Endodermal cell (in vitro differentiated cells): ENCODE measurements around the gene PLEKHM2. TPM values are rescaled to one million over a fixed set of nuclear protein-coding genes. Genes with fewer than 3 reads are reported as not detected.

Source experiments
- DNase-seq: peaks from one replicate; pipeline ENCODE4 v3.0.0-alpha.2; 2017
- H3K27ac ChIP-seq: 2 replicates; pipeline ENCODE4 v1.5.1; 2013; ENCODE audit warnings: mild to moderate bottlenecking, low read depth, low read length, moderate library complexity
- H3K27me3 ChIP-seq: 2 replicates; pipeline ENCODE4 v1.6.1; 2013; ENCODE audit warnings: mild to moderate bottlenecking, low read length, moderate library complexity; ENCODE audit not compliant: insufficient read depth, control insufficient read depth, poor library complexity, severe bottlenecking
- H3K36me3 ChIP-seq: 2 replicates; pipeline ENCODE4 v1.7.0; 2013; ENCODE audit warnings: mild to moderate bottlenecking, low read length, moderate library complexity; ENCODE audit not compliant: control insufficient read depth, insufficient read depth
- H3K4me1 ChIP-seq: one replicate; pipeline ENCODE4 v1.7.0; 2013; ENCODE audit warnings: low read length; ENCODE audit not compliant: control insufficient read depth, insufficient read depth
- H3K4me3 ChIP-seq: 2 replicates; pipeline ENCODE4 v1.5.1; 2013; ENCODE audit warnings: mild to moderate bottlenecking, low read length, moderate library complexity
- H3K9ac ChIP-seq: 2 replicates; pipeline ENCODE4 v1.6.1; 2013; ENCODE audit warnings: mild to moderate bottlenecking, low read length, moderate library complexity; ENCODE audit not compliant: poor library complexity, severe bottlenecking; ENCODE audit errors: extremely low read depth
- H3K9me3 ChIP-seq: 2 replicates; pipeline ENCODE4 v1.6.1; 2013; ENCODE audit warnings: mild to moderate bottlenecking, low read length, moderate library complexity; ENCODE audit not compliant: control insufficient read depth
- H3K27ac Mint-ChIP-seq: 2 replicates; pipeline ENCODE4 v1.8.0; 2020; ENCODE audit warnings: mixed read lengths
- H3K27me3 Mint-ChIP-seq: 2 replicates; pipeline ENCODE4 v1.8.0; 2021; ENCODE audit warnings: mild to moderate bottlenecking, mixed read lengths; ENCODE audit not compliant: insufficient read depth
- H3K36me3 Mint-ChIP-seq: 2 replicates; pipeline ENCODE4 v1.8.0; 2020; ENCODE audit warnings: low read depth, mixed read lengths
- H3K4me1 Mint-ChIP-seq: 2 replicates; pipeline ENCODE4 v1.8.0; 2020; ENCODE audit warnings: mixed read lengths
- H3K4me3 Mint-ChIP-seq: 2 replicates; pipeline ENCODE4 v1.8.0; 2020; ENCODE audit warnings: mild to moderate bottlenecking, moderate library complexity, mixed read lengths
- H3K9me3 Mint-ChIP-seq: 2 replicates; pipeline ENCODE4 v1.8.0; 2020; ENCODE audit warnings: mild to moderate bottlenecking, mixed read lengths
- CTCF ChIP-seq: fragments of 200-600 bp; sonication (generic); conservative IDR thresholded peaks from 2 replicates; pipeline ENCODE4 v1.5.0; 2021; ENCODE audit warnings: antibody characterized with exemption, mild to moderate bottlenecking
- WGBS, 2 experiments: methylation state at CpG; one replicate each; pipeline versions ENCODE4 v1.1.5 to v1.1.7; 2013; ENCODE audit warnings: missing lambda C conversion rate in 2 of 2, mixed read lengths in 1 of 2; ENCODE audit not compliant: insufficient coverage in 1 of 2, insufficient read length in 1 of 2; 5-methylcytosine and 5-hydroxymethylcytosine counted together
- total RNA-seq, 2 donors: library from RNA; stranded (reverse); fragmentation: NEBNext Ultra II Directional in 1 of 2; extraction: Animal tissue kit (Norgen Biotek cat#: 25700) in 1 of 2; gene quantifications; 2 replicates in 1 of 2; 3 replicates in 1 of 2; pipeline ENCODE4 v1.2.1, GENCODE V29; 2021

The PLEKHM2 gene
- total RNA-seq, 2 donors from 2014 or later = 46.9 to 50.4 TPM

GRCh38 chr1:15682936-15683341 lies 1.2 kb upstream of the PLEKHM2 start:
- H3K4me3 Mint-ChIP-seq = peak overlapping the region; percentile 74
- DNase-seq = peak; percentile 56
- Histone ChIP-seq H3K9ac (no peak overlapping the region), H3K9me3 (peaks cover 19% of the 10 kb centered on the region), H3K4me1 (peaks cover 3% of the 10 kb centered on the region), H3K4me3 (no peak overlapping the region), H3K27ac (no peak overlapping the region), H3K36me3 (peaks cover 2% of the 10 kb centered on the region), H3K27me3 (no peaks in the 10 kb centered on the region)
- 96 to 100% methylated on average over 2 to 4 of the region's 4 CpGs for WGBS, 2 experiments
- peaks cover 19% of the 10 kb centered on the region for H3K4me1 Mint-ChIP-seq
- peaks cover 13% of the 10 kb centered on the region for H3K9me3 Mint-ChIP-seq
- peak overlapping the region; percentile 91 for H3K27ac Mint-ChIP-seq
- no peak for TF ChIP-seq CTCF
- H3K36me3 Mint-ChIP-seq = peaks cover 13% of the 10 kb centered on the region
- H3K27me3 Mint-ChIP-seq = peaks cover 2% of the 10 kb centered on the region

GRCh38 chr1:15683345-15684039 lies 628 bp upstream of the PLEKHM2 start:
- peak overlapping the region; percentile 78 for H3K27ac ChIP-seq
- peaks cover 3% of the 10 kb centered on the region for H3K4me1 ChIP-seq
- DNase-seq = no peak
- peak overlapping the region; percentile 78 for H3K4me3 ChIP-seq
- TF ChIP-seq CTCF = no peak
- peak overlapping the region; percentile 48 for H3K27ac Mint-ChIP-seq
- WGBS, 2 experiments = 10 to 65% methylated on average over 2 to 18 of the region's 18 CpGs
- H3K36me3 Mint-ChIP-seq = peaks cover 16% of the 10 kb centered on the region
- peaks cover 3% of the 10 kb centered on the region for H3K36me3 ChIP-seq
- peaks cover 8% of the 10 kb centered on the region for H3K9me3 Mint-ChIP-seq
- H3K9me3 ChIP-seq = peaks cover 13% of the 10 kb centered on the region
- H3K9ac ChIP-seq = peak overlapping the region; percentile 71
- H3K4me3 Mint-ChIP-seq = peak overlapping the region; percentile 74
- peaks cover 21% of the 10 kb centered on the region for H3K4me1 Mint-ChIP-seq
- peaks cover 2% of the 10 kb centered on the region for H3K27me3 Mint-ChIP-seq
- no peaks in the 10 kb centered on the region for H3K27me3 ChIP-seq

- H3K36me3 Mint-ChIP-seq = peaks cover 24% of the 10 kb centered on the region
- peak overlapping the region; percentile 82 for H3K27ac Mint-ChIP-seq
- peak overlapping the region; percentile 72 for H3K9ac ChIP-seq
- no peaks in the 10 kb centered on the region for H3K27me3 ChIP-seq
- TF ChIP-seq CTCF = peak; percentile 43
- peaks cover 10% of the 10 kb centered on the region for H3K36me3 ChIP-seq
- H3K9me3 ChIP-seq = peaks cover 2% of the 10 kb centered on the region
- peaks cover 2% of the 10 kb centered on the region for H3K27me3 Mint-ChIP-seq
- H3K9me3 Mint-ChIP-seq = peaks cover under 1% of the 10 kb centered on the region
- H3K4me1 ChIP-seq = peaks cover 3% of the 10 kb centered on the region
- peak overlapping the region; percentile 74 for H3K4me3 Mint-ChIP-seq
- H3K4me3 ChIP-seq = peak overlapping the region; percentile 93
- peaks cover 21% of the 10 kb centered on the region for H3K4me1 Mint-ChIP-seq
- WGBS, 2 experiments = 1 to 4% methylated on average over 19 to 72 of the region's 72 CpGs
- H3K27ac ChIP-seq = peak overlapping the region; percentile 32
- DNase-seq = peak; percentile 81
These were observed 560 bp downstream of the PLEKHM2 start for GRCh38 chr1:15684468-15685291.
